ENCODE measurements around the gene GRK4. TPM values are rescaled to one million over a fixed set of nuclear protein-coding genes. Genes with fewer than 3 reads are reported as not detected.

GRK4 gene
- total RNA-seq, 4 donors from 2014 or later = 1.0 to 9.4 (median 6.0) TPM; not detected in 1

GRCh38 chr4:3087115-3087797 lies 123.9 kb downstream of the GRK4 start:
- Histone ChIP-seq H3K4me1 (no peaks in the 10 kb centered on the region), H3K27ac (no peak overlapping the region), H3K4me3 (no peak overlapping the region), H3K27me3 (no peaks in the 10 kb centered on the region), H3K36me3 (no peaks in the 10 kb centered on the region), H3K9me3 (no peaks in the 10 kb centered on the region)
- no peak for DNase-seq
- intact Hi-C loops (cut with DNase I; ENCODE audit: low total_unique reads) = no loop called here
- no peak for TF ChIP-seq POLR2A (IDR thresholded peaks at IDR 0.05)
- no peak for TF ChIP-seq CTCF (IDR thresholded peaks at IDR 0.05)

Small RNA genes within 50 kb of the gene (small RNA-seq; reads per million reads assigned to genes)
- gene RF02134 (not detected), gene RF02135 (not detected), gene RNU6-204P (not detected)

Other genes with a start within 250 kb of the GRK4 start
- gene TNIP2, start 207.2 kb upstream of the GRK4 start, total RNA-seq = 10 to 100 TPM; 27.6 to 50.0 (median 36.1) TPM
- gene SH3BP2, start 170.5 kb upstream of the GRK4 start, total RNA-seq = 10 to 100 TPM in 3 of 4 donors, 1 to 10 TPM in 1; 6.4 to 50.0 (median 29.3) TPM
- 100 to 1,000 TPM; 161 to 403 (median 225) TPM for gene ADD1, start 119.7 kb upstream of the GRK4 start, total RNA-seq
- 10 to 100 TPM in 3 of 4 donors, 1 to 10 TPM in 1; 2.0 to 22.5 (median 13.0) TPM for gene NOP14, start 165 bp upstream of the GRK4 start, total RNA-seq
- gene HTT-AS, start 111.0 kb downstream of the GRK4 start, total RNA-seq = not detected
- gene HTT, start 111.1 kb downstream of the GRK4 start, total RNA-seq = 10 to 100 TPM; 10.9 to 81.4 (median 49.8) TPM